ENCODE data around the gene PDPK1.
"Not testable (repeated sequence)": the region's sequence is repeated elsewhere in the genome, so short reads cannot be mapped to it uniquely, and the experiment has no call there.

GRCh38 chr16:2609345-2609744, 71.5 kb downstream of the PDPK1 start:
- TF ChIP-seq, protein P1, sequence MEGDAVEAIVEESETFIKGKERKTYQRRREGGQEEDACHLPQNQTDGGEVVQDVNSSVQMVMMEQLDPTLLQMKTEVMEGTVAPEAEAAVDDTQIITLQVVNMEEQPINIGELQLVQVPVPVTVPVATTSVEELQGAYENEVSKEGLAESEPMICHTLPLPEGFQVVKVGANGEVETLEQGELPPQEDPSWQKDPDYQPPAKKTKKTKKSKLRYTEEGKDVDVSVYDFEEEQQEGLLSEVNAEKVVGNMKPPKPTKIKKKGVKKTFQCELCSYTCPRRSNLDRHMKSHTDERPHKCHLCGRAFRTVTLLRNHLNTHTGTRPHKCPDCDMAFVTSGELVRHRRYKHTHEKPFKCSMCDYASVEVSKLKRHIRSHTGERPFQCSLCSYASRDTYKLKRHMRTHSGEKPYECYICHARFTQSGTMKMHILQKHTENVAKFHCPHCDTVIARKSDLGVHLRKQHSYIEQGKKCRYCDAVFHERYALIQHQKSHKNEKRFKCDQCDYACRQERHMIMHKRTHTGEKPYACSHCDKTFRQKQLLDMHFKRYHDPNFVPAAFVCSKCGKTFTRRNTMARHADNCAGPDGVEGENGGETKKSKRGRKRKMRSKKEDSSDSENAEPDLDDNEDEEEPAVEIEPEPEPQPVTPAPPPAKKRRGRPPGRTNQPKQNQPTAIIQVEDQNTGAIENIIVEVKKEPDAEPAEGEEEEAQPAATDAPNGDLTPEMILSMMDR (conservative IDR thresholded peaks at IDR 0.05 in 1 of 2, IDR thresholded peaks at IDR 0.05 in 1 of 2; ENCODE audit: extremely low read depth in 1 of 2, insufficient read depth in 1 of 2, low read depth in 1 of 2, low read length in 2 of 2): not testable (repeated sequence)
- not testable (repeated sequence) for TF ChIP-seq EZH2 (IDR thresholded peaks at IDR 0.05; ENCODE audit: borderline replicate concordance, low read length)

Measured in mammary epithelial cell (primary cell).